ENCODE data around the gene ACSS3.
"Not testable (repeated sequence)": the region's sequence is repeated elsewhere in the genome, so short reads cannot be mapped to it uniquely, and the experiment has no call there.

ACSS3 gene

GRCh38 chr12:81077686-81078441, at the start of gene ACSS3:
Gene ACSS3 (plus strand): TSS chr12:81078079. CDS start chr12:81078121, 42 bp downstream.
- no peak for FAIRE-seq

GRCh38 chr12:81034926-81035325, 43.0 kb upstream of the ACSS3 start:
- no peak for FAIRE-seq

- FAIRE-seq: no peak
Observed at GRCh38 chr12:81039231-81039630, 38.6 kb upstream of the ACSS3 start.

- no peak for FAIRE-seq
Observed at GRCh38 chr12:81043979-81044740, 33.7 kb upstream of the ACSS3 start.

- FAIRE-seq: not testable (repeated sequence)
Observed at GRCh38 chr12:81064971-81065370, 12.9 kb upstream of the ACSS3 start.

GRCh38 chr12:81070846-81071245, 7.0 kb upstream of the ACSS3 start:
- FAIRE-seq: no peak

GRCh38 chr12:81075539-81075938, 2.3 kb upstream of the ACSS3 start:
- FAIRE-seq: no peak

- FAIRE-seq: no peak
Observed at GRCh38 chr12:81077329-81077685, 572 bp upstream of the ACSS3 start.

- FAIRE-seq: no peak
Observed at GRCh38 chr12:81078469-81079196, 754 bp downstream of the ACSS3 start.

GRCh38 chr12:81079280-81080076, 1.6 kb downstream of the ACSS3 start:
- no peak for FAIRE-seq

GRCh38 chr12:81080431-81080983, 2.6 kb downstream of the ACSS3 start:
- no peak for FAIRE-seq

GRCh38 chr12:81081726-81082125, 3.8 kb downstream of the ACSS3 start:
- FAIRE-seq: no peak

- FAIRE-seq: no peak
Observed at GRCh38 chr12:81083018-81083417, 5.1 kb downstream of the ACSS3 start.

GRCh38 chr12:81083906-81084513, 6.1 kb downstream of the ACSS3 start:
- no peak for FAIRE-seq

- FAIRE-seq: no peak
Observed at GRCh38 chr12:81084811-81085350, 7.0 kb downstream of the ACSS3 start.

GRCh38 chr12:81085832-81086231, 8.0 kb downstream of the ACSS3 start:
- FAIRE-seq: no peak

GRCh38 chr12:81086342-81086741, 8.5 kb downstream of the ACSS3 start:
- no peak for FAIRE-seq

- FAIRE-seq: no peak
Observed at GRCh38 chr12:81088221-81088620, 10.3 kb downstream of the ACSS3 start.

GRCh38 chr12:81089412-81089811, 11.5 kb downstream of the ACSS3 start:
- FAIRE-seq: no peak

- FAIRE-seq: no peak
Observed at GRCh38 chr12:81092053-81092452, 14.2 kb downstream of the ACSS3 start.

- no peak for FAIRE-seq
Observed at GRCh38 chr12:81094718-81095360, 17.0 kb downstream of the ACSS3 start.

Measured in A204.1 (cell line).